Mesendoderm (in vitro differentiated cells): Measurements from ENCODE around the gene PRPSAP1.

ENCODE experiments used
- DNase-seq: peaks from one replicate; pipeline ENCODE4 v3.0.0; 2013
- H2AK5ac ChIP-seq: 2 replicates; pipeline ENCODE4 v1.6.1; 2013; ENCODE audit warnings: low read length, inconsistent platforms
- H2BK120ac ChIP-seq: 2 replicates; pipeline ENCODE4 v1.6.1; 2013; ENCODE audit warnings: low read depth, mild to moderate bottlenecking, low read length, moderate library complexity, mixed read lengths
- H2BK15ac ChIP-seq: replicated peaks from 2 replicates; pipeline ENCODE4 v1.6.1; 2013; ENCODE audit warnings: low read depth, mild to moderate bottlenecking, moderate library complexity
- H2BK5ac ChIP-seq: 2 replicates; pipeline ENCODE4 v1.6.1; 2013; ENCODE audit warnings: low read length, inconsistent platforms
- H3K18ac ChIP-seq: 2 replicates; pipeline ENCODE4 v1.6.1; 2013; ENCODE audit warnings: mild to moderate bottlenecking, low read length, mixed read lengths
- H3K23ac ChIP-seq: one replicate; pipeline ENCODE4 v1.6.1; 2013; ENCODE audit warnings: low read length
- H3K27ac ChIP-seq: 2 replicates; pipeline ENCODE4 v1.5.1; 2013; ENCODE audit warnings: low read depth, mild to moderate bottlenecking, inconsistent platforms, low read length, moderate library complexity
- H3K27me3 ChIP-seq: 2 replicates; pipeline ENCODE4 v1.6.1; 2013; ENCODE audit warnings: low read length, control low read depth, mild to moderate bottlenecking, inconsistent platforms; ENCODE audit not compliant: insufficient read depth, poor library complexity
- H3K36me3 ChIP-seq: 2 replicates; pipeline ENCODE4 v1.6.1; 2013; ENCODE audit warnings: low read length, inconsistent platforms; ENCODE audit not compliant: control insufficient read depth, insufficient read depth
- H3K4ac ChIP-seq: one replicate; pipeline ENCODE4 v1.6.1; 2013; ENCODE audit warnings: low read depth, mild to moderate bottlenecking, low read length, moderate library complexity
- H3K4me1 ChIP-seq: 2 replicates; pipeline ENCODE4 v1.6.1; 2013; ENCODE audit warnings: low read depth, low read length, inconsistent platforms; ENCODE audit not compliant: control insufficient read depth
- H3K4me2 ChIP-seq: 2 replicates; pipeline ENCODE4 v1.6.1; 2013; ENCODE audit warnings: low read length
- H3K4me3 ChIP-seq: 2 replicates; pipeline ENCODE4 v1.5.1; 2013; ENCODE audit warnings: mild to moderate bottlenecking, low read length
- H3K56ac ChIP-seq: one replicate; pipeline ENCODE4 v1.6.1; 2013; ENCODE audit warnings: low read length
- H3K79me1 ChIP-seq: 2 replicates; pipeline ENCODE4 v1.6.1; 2013; ENCODE audit warnings: low read length, inconsistent platforms
- H3K79me2 ChIP-seq: 2 replicates; pipeline ENCODE4 v1.6.1; 2013; ENCODE audit warnings: mild to moderate bottlenecking, low read length; ENCODE audit not compliant: control insufficient read depth, insufficient read depth
- H3K9ac ChIP-seq: 2 replicates; pipeline ENCODE4 v1.6.1; 2013; ENCODE audit warnings: low read length, inconsistent platforms
- H4K5ac ChIP-seq: one replicate; pipeline ENCODE4 v1.6.1; 2013; ENCODE audit warnings: low read length
- H4K8ac ChIP-seq: one replicate; pipeline ENCODE4 v1.6.1; 2013; ENCODE audit warnings: low read depth, mild to moderate bottlenecking, control low read depth, low read length, moderate library complexity
- WGBS: extraction: QIAGEN DNeasy Blood & Tissue Kit; methylation state at CpG from one replicate; pipeline ENCODE4 v1.1.7; 2013; ENCODE audit warnings: low lambda C conversion rate, missing lambda C conversion rate; ENCODE audit not compliant: insufficient coverage; ENCODE audit errors: extremely low coverage; 5-methylcytosine and 5-hydroxymethylcytosine counted together

The PRPSAP1 gene

GRCh38 chr17:76357597-76358158, 4.0 kb upstream of the PRPSAP1 start:
- Histone ChIP-seq H3K9ac (no peak overlapping the region), H3K4me2 (no peak overlapping the region), H3K79me1 (peaks cover 3% of the 10 kb centered on the region), H3K23ac (no peak overlapping the region), H2AK5ac (no peak overlapping the region), H3K36me3 (no peaks in the 10 kb centered on the region), H3K27ac (no peak overlapping the region), H4K5ac (no peak overlapping the region), H3K27me3 (no peaks in the 10 kb centered on the region), H4K8ac (no peak overlapping the region), H3K79me2 (peaks cover 1% of the 10 kb centered on the region), H3K4me3 (no peak overlapping the region), H3K4me1 (no peaks in the 10 kb centered on the region), H2BK15ac (no peak overlapping the region), H3K4ac (no peak overlapping the region), H3K56ac (no peak overlapping the region), H2BK5ac (no peak overlapping the region), H2BK120ac (no peak overlapping the region), H3K18ac (no peak overlapping the region)
- DNase-seq, result no peak
- no CpG with 5 or more reads among the region's 6 CpGs for WGBS

GRCh38 chr17:76356803-76357456, 3.2 kb upstream of the PRPSAP1 start:
- Histone ChIP-seq H2BK120ac (no peak overlapping the region), H4K8ac (no peak overlapping the region), H4K5ac (no peak overlapping the region), H3K18ac (no peak overlapping the region), H3K27ac (no peak overlapping the region), H3K79me2 (peaks cover 2% of the 10 kb centered on the region), H2BK15ac (no peak overlapping the region), H3K56ac (no peak overlapping the region), H3K4me2 (no peak overlapping the region), H2AK5ac (no peak overlapping the region), H3K36me3 (no peaks in the 10 kb centered on the region), H3K79me1 (peaks cover 4% of the 10 kb centered on the region), H3K9ac (no peak overlapping the region), H3K27me3 (no peaks in the 10 kb centered on the region), H2BK5ac (no peak overlapping the region), H3K23ac (no peak overlapping the region), H3K4ac (no peak overlapping the region), H3K4me3 (no peak overlapping the region), H3K4me1 (no peaks in the 10 kb centered on the region)
- WGBS, result no CpG with 5 or more reads among the region's 12 CpGs
- DNase-seq, result no peak

GRCh38 chr17:76354747-76355310, 1.1 kb upstream of the PRPSAP1 start:
- no peak overlapping the region for H4K8ac ChIP-seq
- peak overlapping the region; percentile 1 for H3K9ac ChIP-seq
- H4K5ac ChIP-seq, result no peak overlapping the region
- H3K23ac ChIP-seq, result no peak overlapping the region
- peaks cover 2% of the 10 kb centered on the region for H3K79me2 ChIP-seq
- no peak overlapping the region for H3K18ac ChIP-seq
- no CpG with 5 or more reads among the region's 13 CpGs for WGBS
- no peaks in the 10 kb centered on the region for H3K4me1 ChIP-seq
- peak; percentile 48 for DNase-seq
- H3K56ac ChIP-seq, result peak overlapping the region; percentile 56
- H3K27me3 ChIP-seq, result no peaks in the 10 kb centered on the region
- H2BK5ac ChIP-seq, result no peak overlapping the region
- H2BK15ac ChIP-seq, result no peak overlapping the region
- no peak overlapping the region for H3K27ac ChIP-seq
- no peaks in the 10 kb centered on the region for H3K36me3 ChIP-seq
- H2BK120ac ChIP-seq, result no peak overlapping the region
- H2AK5ac ChIP-seq, result no peak overlapping the region
- no peak overlapping the region for H3K4me3 ChIP-seq
- H3K4ac ChIP-seq, result no peak overlapping the region
- H3K4me2 ChIP-seq, result no peak overlapping the region
- peaks cover 4% of the 10 kb centered on the region for H3K79me1 ChIP-seq

GRCh38 chr17:76354317-76354729, 607 bp upstream of the PRPSAP1 start:
- peak overlapping the region; percentile 74 for H3K9ac ChIP-seq
- H3K79me1 ChIP-seq, result peaks cover 4% of the 10 kb centered on the region
- H3K23ac ChIP-seq, result no peak overlapping the region
- WGBS, result no CpG with 5 or more reads among the region's 18 CpGs
- H2BK15ac ChIP-seq, result no peak overlapping the region
- no peak overlapping the region for H2BK120ac ChIP-seq
- H3K79me2 ChIP-seq, result peaks cover 2% of the 10 kb centered on the region
- H3K4me1 ChIP-seq, result no peaks in the 10 kb centered on the region
- H2AK5ac ChIP-seq, result no peak overlapping the region
- H3K4me3 ChIP-seq, result peak overlapping the region; percentile 57
- no peak overlapping the region for H4K5ac ChIP-seq
- no peak for DNase-seq
- H3K56ac ChIP-seq, result peak overlapping the region; percentile 97
- H3K18ac ChIP-seq, result peak overlapping the region; percentile 5
- H4K8ac ChIP-seq, result no peak overlapping the region
- no peaks in the 10 kb centered on the region for H3K27me3 ChIP-seq
- H3K4ac ChIP-seq, result no peak overlapping the region
- no peaks in the 10 kb centered on the region for H3K36me3 ChIP-seq
- no peak overlapping the region for H2BK5ac ChIP-seq
- no peak overlapping the region for H3K27ac ChIP-seq
- peak overlapping the region; percentile 83 for H3K4me2 ChIP-seq

GRCh38 chr17:76353004-76353598, 615 bp downstream of the PRPSAP1 start:
- Histone ChIP-seq H3K9ac (peak overlapping the region; percentile 84), H3K36me3 (no peaks in the 10 kb centered on the region), H4K5ac (no peak overlapping the region), H3K27ac (no peak overlapping the region), H3K79me2 (peaks cover 2% of the 10 kb centered on the region), H3K27me3 (no peaks in the 10 kb centered on the region), H2BK120ac (no peak overlapping the region), H2BK5ac (no peak overlapping the region), H3K79me1 (peaks cover 4% of the 10 kb centered on the region), H4K8ac (no peak overlapping the region), H3K4me3 (peak overlapping the region; percentile 51), H3K18ac (peak overlapping the region; percentile 62), H3K56ac (peak overlapping the region; percentile 87), H3K4me2 (peak overlapping the region; percentile 81), H3K4ac (peak overlapping the region; percentile 27), H2AK5ac (no peak overlapping the region), H3K23ac (peak overlapping the region; percentile 80), H3K4me1 (no peaks in the 10 kb centered on the region), H2BK15ac (no peak overlapping the region)
- WGBS, result no CpG with 5 or more reads among the region's 51 CpGs
- DNase-seq, result peak; percentile 11
